GM19324 (cell line): Measurements from ENCODE around the gene PFKL.
"Not testable (repeated sequence)": the region's sequence is repeated elsewhere in the genome, so short reads cannot be mapped to it uniquely, and the experiment has no call there.

Source experiments
- ATAC-seq: cut with Tn5 transposase; IDR thresholded peaks from one replicate; pipeline ENCODE4 v1.9.1; 2021; ENCODE audit warnings: mild to moderate bottlenecking, moderate library complexity; ENCODE audit not compliant: unreplicated experiment, low FRiP score

Gene PFKL

DNA sequence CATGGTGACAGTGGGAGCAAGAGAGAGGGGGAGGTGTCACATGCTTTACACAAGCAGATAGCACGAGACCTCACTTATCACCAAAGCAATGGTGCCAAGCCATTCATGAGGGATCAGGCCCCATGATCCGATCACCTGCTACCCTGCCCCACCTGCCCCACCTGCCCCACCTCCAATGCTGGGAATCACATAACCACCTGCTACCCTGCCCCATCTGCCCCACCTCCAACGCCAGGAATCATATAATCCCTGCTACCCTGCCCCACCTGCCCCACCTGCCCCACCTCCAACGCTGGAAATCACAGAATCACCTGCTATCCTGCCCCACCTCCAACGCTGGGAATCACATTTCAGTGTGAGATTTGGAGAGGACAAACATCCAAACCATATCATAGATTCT lies 24.8 kb upstream of the PFKL start:
- ATAC-seq: no peak

- ATAC-seq: no peak
Measured at GRCh38 chr21:44279354-44280260, 20.2 kb upstream of the PFKL start.

- ATAC-seq: no peak
Measured at GRCh38 chr21:44281801-44282200, 18.1 kb upstream of the PFKL start.

- no peak for ATAC-seq
Measured at GRCh38 chr21:44282370-44282769, 17.5 kb upstream of the PFKL start.

DNA sequence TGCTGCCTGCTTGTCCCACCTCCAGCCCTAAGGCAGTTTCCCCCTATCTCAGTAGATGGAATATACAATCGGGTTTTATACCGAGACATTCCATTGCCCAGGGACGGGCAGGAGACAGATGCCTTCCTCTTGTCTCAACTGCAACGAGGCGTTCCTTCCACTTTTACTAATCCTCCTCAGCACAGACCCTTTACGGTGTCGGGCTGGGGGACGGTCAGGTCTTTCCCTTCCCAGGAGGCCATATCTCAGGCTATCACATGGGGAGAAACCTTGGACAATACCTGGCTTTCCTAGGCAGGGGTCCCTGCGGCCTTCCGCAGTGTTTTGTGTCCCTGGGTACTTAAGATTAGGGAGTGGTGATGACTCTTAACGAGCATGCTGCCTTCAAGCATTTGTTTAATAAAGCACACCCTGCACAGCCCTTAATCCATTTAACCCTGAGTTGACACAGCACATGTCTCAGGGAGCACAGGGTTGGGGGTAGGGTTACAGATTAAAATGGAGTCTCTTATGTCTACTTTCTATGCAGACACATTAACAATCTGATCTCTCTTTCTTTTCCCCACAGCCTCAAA lies 16.6 kb upstream of the PFKL start:
- ATAC-seq: not testable (repeated sequence)

DNA sequence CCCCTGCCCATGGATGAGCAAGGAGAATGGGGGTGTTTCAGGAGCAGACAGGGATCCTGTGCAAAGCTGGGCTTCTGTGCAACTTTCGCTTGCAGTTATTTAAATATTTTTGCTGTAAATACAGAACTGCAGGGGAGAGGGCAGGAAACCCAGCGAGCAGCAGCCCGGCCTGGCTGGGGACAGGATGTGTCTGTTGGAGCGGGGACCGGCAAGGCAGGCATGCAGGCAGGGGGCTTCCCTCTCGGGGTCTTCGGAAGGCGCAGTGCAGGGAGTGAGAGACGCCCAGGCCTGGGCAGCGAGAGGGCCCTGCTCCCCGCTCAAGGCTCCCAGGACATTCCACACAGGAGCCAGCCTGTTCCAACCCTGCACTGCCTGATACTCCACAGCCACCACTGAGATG lies 15.9 kb upstream of the PFKL start:
- ATAC-seq: no peak

GRCh38 chr21:44285138-44285992 lies 14.5 kb upstream of the PFKL start, which contains the start of gene AIRE:
AIRE (plus strand) TSS chr21:44285876; CDS start chr21:44286007, 131 bp downstream.
- ATAC-seq: no peak

DNA sequence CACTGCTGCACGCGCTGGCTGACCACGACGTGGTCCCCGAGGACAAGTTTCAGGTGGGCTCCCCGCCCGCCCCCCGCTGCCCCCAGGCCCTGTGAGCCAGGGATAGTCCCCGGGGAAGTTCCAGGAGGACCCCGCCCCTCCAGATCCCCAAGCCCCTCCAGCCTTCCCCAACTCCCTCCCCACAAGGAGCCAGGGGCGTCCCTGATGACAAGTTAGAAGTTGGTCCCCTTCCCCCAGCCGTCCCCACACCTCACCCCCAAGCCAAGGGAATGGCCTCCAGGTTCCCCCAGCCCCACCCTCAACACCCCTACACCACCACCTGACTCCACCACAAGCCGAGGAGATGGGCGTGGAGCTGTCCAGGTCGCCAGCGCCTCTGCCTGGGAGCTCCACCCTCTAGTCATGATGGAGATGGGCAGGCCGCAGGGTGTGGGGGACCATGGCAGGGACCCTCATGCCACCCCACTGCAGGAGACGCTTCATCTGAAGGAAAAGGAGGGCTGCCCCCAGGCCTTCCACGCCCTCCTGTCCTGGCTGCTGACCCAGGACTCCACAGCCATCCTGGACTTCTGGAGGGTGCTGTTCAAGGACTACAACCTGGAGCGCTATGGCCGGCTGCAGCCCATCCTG lies 13.7 kb upstream of the PFKL start:
- ATAC-seq: no peak

DNA sequence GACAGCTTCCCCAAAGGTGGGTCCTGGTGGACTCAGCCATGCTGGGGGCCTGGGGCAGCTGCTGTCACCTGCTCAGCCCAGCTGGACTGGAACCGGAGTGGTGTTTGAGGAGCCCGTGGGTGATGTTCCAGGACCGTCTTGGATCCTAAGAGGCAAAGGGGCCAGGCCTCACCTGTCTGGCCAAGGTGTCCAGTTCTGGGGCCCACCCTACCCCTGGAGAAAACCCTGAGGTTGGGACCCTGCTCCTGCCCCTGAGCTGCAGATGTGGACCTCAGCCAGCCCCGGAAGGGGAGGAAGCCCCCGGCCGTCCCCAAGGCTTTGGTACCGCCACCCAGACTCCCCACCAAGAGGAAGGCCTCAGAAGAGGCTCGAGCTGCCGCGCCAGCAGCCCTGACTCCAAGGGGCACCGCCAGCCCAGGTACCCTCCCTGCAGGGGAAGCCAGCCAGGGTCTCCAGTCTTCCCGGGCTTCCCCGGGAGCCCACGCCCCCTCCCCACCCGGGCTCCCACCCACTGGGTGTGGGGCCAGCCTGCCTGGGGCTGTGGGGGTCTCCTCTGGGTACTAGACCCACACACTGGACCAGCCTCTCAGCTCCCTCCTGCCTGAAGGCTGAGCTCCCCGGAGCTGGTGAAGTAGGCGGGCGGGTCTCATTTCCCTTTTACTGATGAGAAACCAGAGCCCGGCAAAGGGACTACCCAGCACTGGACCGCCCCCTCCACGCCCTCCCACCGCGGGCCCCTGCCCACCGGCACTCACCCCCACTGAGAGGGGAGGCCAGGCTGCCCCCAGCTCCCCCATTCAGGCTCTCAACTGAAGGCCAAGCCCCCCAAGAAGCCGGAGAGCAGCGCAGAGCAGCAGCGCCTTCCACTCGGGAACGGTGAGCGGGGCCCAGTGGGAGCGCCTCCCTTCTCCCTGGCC lies 12.9 kb upstream of the PFKL start:
- no peak for ATAC-seq

- ATAC-seq: no peak
Measured at GRCh38 chr21:44288251-44289110, 11.4 kb upstream of the PFKL start.

GRCh38 chr21:44289381-44290010 lies 10.4 kb upstream of the PFKL start:
- ATAC-seq: no peak

GRCh38 chr21:44290327-44291077 lies 9.4 kb upstream of the PFKL start:
- ATAC-seq: no peak

- no peak for ATAC-seq
Measured at GRCh38 chr21:44291078-44291935, 8.5 kb upstream of the PFKL start.

- no peak for ATAC-seq
Measured at GRCh38 chr21:44291936-44292811, 7.7 kb upstream of the PFKL start.

GRCh38 chr21:44292812-44293195 lies 7.0 kb upstream of the PFKL start:
- ATAC-seq: no peak
